Muscle layer of duodenum (tissue), 2 donors: ENCODE results near the gene SNX4.
"Not testable (repeated sequence)": the region's sequence is repeated elsewhere in the genome, so short reads cannot be mapped to it uniquely, and the experiment has no call there.

Experiments used
- H3K27ac ChIP-seq: one replicate; pipeline ENCODE4 v1.7.0; 2013; ENCODE audit warnings: mild to moderate bottlenecking, low read length
- H3K27me3 ChIP-seq: one replicate; pipeline ENCODE4 v1.7.0; 2013; ENCODE audit warnings: low read depth, mild to moderate bottlenecking, control low read depth, low read length
- H3K36me3 ChIP-seq, 2 donors: one replicate each; pipeline ENCODE4 v1.7.0; 2013; ENCODE audit warnings: low read length in 2 of 2, control low read depth in 1 of 2, mild to moderate bottlenecking in 1 of 2; ENCODE audit not compliant: insufficient read depth in 2 of 2, control insufficient read depth in 1 of 2
- H3K4me1 ChIP-seq, 2 donors: one replicate each; pipeline ENCODE4 v1.7.0; 2013; ENCODE audit warnings: low read length in 2 of 2, mild to moderate bottlenecking in 2 of 2, control low read depth in 1 of 2, moderate library complexity in 1 of 2; ENCODE audit not compliant: insufficient read depth in 2 of 2, control insufficient read depth in 1 of 2
- H3K4me3 ChIP-seq, 2 donors: one replicate each; pipeline ENCODE4 v1.7.0; 2013; ENCODE audit warnings: low read length in 2 of 2, low read depth in 1 of 2, mild to moderate bottlenecking in 1 of 2
- H3K9me3 ChIP-seq, 2 donors: one replicate each; pipeline ENCODE4 v1.7.0; 2013; ENCODE audit warnings: low read length in 2 of 2, control low read depth in 1 of 2, mild to moderate bottlenecking in 1 of 2; ENCODE audit not compliant: control insufficient read depth in 1 of 2
- donor health status: healthy.

The SNX4 gene

GRCh38 chr3:125433611-125434041, 86.4 kb downstream of the SNX4 start:
- Histone ChIP-seq H3K27me3 (no peaks in the 10 kb centered on the region), H3K27ac (no peak overlapping the region), H3K4me1 (no peaks in the 10 kb centered on the region), H3K4me3 (no peak overlapping the region), H3K36me3 (no peaks in the 10 kb centered on the region), H3K9me3 (no peaks in the 10 kb centered on the region)

GRCh38 chr3:125433091-125433534, 86.9 kb downstream of the SNX4 start:
- Histone ChIP-seq H3K27ac (no peak overlapping the region), H3K27me3 (no peaks in the 10 kb centered on the region), H3K4me3 (no peak overlapping the region), H3K9me3 (no peaks in the 10 kb centered on the region), H3K4me1 (no peaks in the 10 kb centered on the region), H3K36me3 (no peaks in the 10 kb centered on the region)

DNA sequence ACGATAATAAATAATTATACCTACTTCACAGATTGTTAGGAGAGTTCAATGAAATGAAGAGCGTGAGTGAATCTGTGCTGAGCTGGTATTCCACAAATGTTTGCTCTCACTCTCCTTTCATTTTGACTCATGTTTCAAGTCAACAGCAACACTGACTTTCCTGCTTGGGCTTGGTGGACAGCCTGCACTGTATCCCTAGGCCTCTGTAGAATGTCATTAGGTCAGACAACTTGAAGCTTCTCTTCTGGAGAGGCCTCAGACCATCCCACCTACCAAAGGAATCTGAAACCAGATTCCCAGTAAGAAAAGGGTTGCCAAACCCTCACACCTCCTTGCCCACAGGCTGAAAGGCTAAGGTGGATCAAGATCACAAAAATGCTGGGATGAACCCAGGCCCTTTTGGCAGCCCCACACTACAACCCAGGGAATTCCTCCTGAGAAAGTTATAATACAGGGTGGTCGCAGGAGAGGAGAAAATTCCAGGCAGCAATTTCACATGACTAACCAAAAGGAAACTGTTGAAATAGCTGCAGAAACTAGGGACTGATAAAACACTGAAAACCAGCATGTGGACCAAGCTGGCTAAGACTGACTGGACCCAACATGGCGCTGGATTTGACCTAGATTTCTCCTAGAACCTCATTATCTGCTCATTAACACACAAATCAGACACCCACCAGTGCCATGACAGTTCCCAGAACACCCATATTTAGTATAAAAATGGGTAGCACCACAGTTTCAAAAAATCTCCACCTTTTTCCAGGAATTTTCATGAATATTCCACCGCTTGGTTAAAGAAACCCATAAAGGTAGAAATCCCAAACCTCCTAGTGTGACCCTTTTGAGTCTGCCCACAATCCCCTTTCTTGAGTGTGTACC, 87.9 kb downstream of the SNX4 start:
- Histone ChIP-seq H3K27ac (no peak overlapping the region), H3K36me3 (no peaks in the 10 kb centered on the region), H3K4me1 (no peaks in the 10 kb centered on the region), H3K9me3 (no peaks in the 10 kb centered on the region), H3K27me3 (no peaks in the 10 kb centered on the region), H3K4me3 (no peak overlapping the region)

DNA sequence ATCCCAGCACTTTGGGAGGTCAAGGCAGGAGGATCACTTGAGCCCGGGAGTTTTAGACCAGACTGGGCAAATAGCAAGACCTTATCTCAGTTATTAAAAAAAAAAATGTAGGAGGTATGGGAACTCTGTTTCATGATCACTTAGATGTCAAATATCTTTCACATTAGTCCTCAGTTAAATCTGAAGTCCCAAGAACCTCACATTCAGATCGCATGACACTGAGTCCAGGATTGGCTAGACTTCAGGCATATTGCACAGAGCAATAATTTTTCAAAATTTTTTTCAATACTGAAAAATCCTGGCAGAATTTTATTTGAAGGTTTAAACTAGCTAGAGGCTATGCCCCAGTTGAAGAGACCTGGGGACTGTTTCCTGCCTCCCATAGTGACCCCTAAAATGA, 88.6 kb downstream of the SNX4 start:
- no peaks in the 10 kb centered on the region for H3K27me3 ChIP-seq
- H3K9me3 ChIP-seq = no peaks in the 10 kb centered on the region
- no peak overlapping the region for H3K27ac ChIP-seq
- H3K4me3 ChIP-seq = no peak overlapping the region
- H3K4me1 ChIP-seq = no peaks in the 10 kb centered on the region
- H3K36me3 ChIP-seq = no peaks in the 10 kb centered on the region

DNA sequence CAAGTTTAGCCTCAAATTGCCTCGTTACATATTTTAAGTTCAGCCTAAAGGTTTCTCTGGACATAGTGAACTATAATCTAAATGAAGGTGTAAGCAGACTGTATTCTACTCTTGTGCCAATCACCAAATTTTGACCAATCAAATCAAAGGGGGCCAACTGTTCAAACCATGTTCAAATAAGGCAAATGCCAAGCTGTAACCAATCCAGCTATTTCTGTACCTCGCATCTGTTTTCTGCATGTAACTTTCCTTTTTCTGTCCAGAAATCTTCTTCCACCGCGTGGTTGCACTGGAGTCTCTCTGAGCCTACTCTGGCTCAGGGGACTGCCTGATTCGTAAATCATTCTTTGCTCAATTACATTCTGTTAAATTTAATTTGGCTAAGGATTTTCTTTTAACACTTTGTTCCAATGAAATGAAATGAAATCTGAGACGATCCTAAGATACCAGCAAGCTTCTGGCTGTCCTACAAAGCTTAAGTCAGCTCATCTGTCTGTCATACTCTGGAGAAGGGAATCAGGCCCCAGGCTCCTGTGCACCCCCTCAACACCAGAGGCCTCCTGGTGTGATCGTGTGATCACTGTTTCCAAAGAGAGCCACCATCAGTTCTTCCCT, 91.7 kb downstream of the SNX4 start:
- Histone ChIP-seq H3K9me3 (no peaks in the 10 kb centered on the region), H3K4me3 (no peak overlapping the region), H3K36me3 (no peaks in the 10 kb centered on the region), H3K4me1 (no peaks in the 10 kb centered on the region), H3K27ac (no peak overlapping the region), H3K27me3 (no peaks in the 10 kb centered on the region)

GRCh38 chr3:125418306-125418705, 101.7 kb downstream of the SNX4 start:
- H3K4me3 ChIP-seq = no peak overlapping the region
- no peaks in the 10 kb centered on the region for H3K27me3 ChIP-seq
- H3K27ac ChIP-seq = no peak overlapping the region
- no peaks in the 10 kb centered on the region for H3K9me3 ChIP-seq
- H3K36me3 ChIP-seq = no peaks in the 10 kb centered on the region
- no peaks in the 10 kb centered on the region for H3K4me1 ChIP-seq

DNA sequence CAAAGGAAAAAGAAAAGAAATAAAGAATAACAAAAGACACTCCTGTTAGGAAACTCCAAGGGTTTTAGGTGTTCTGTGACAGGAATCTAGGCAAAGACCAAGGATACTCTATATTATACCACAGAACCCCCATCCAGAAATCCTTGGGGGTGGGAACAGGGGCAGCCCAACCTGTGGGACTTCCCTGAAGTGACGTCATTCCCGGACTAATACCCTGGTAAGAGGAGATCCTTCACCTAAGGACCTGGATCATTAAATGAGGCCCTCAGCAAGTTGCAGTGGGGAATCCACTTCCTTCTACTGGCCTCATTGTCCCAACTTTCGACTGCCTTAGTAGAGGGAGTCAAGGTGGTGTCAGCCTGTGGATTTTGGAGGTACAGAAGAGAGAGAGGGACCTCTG, 103.8 kb downstream of the SNX4 start:
- Histone ChIP-seq H3K4me1 (no peaks in the 10 kb centered on the region), H3K27ac (no peak overlapping the region), H3K27me3 (no peaks in the 10 kb centered on the region), H3K36me3 (no peaks in the 10 kb centered on the region), H3K4me3 (no peak overlapping the region), H3K9me3 (no peaks in the 10 kb centered on the region)

DNA sequence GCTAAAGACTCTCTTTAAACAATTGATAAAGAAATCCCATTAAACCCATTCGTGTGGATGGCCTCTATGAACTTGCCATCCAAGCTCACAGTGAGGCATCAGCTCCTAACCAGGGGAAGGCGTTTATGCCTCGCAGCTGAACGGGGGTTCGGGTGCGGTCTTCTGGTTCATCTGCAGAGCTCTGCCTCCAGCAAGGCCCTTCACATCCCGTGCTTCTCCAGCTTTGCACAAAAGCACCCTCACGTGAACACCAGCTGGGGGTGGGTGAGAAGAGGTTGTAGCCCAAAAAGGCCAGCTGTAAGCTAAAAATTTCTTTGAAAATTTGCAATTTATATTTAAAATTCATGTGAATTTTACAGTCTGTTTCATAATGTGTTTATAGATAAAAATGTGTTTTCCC, 105.3 kb downstream of the SNX4 start:
- Histone ChIP-seq H3K9me3 (no peaks in the 10 kb centered on the region), H3K4me1 (no peaks in the 10 kb centered on the region), H3K36me3 (no peaks in the 10 kb centered on the region), H3K27me3 (no peaks in the 10 kb centered on the region), H3K4me3 (no peak overlapping the region), H3K27ac (no peak overlapping the region)

- no peak overlapping the region for H3K27ac ChIP-seq
- H3K27me3 ChIP-seq = no peaks in the 10 kb centered on the region
- no peaks in the 10 kb centered on the region for H3K36me3 ChIP-seq
- H3K9me3 ChIP-seq = no peaks in the 10 kb centered on the region
- H3K4me3 ChIP-seq = no peak overlapping the region
- no peaks in the 10 kb centered on the region for H3K4me1 ChIP-seq
Measured at GRCh38 chr3:125410922-125411321, 109.1 kb downstream of the SNX4 start.

DNA sequence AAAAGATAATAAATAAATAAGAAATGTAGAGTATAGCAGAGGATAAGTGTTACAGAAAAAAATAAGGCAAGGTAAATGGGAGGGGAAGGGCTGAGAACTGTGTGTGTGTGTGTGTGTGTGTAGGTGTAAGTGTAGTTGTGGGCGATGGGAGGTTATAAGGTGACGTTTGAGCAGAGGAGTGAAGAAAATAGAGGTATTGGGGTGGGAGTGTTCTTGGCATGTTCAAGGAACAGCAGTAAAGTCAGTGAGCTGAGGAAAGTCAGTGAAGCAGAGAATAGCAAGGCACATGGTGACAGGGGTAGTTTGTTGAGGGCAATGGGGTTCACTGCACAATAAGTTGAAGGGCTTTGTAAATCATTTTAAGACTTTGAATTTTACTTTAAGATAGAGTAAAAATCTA, 113.9 kb downstream of the SNX4 start:
- Histone ChIP-seq H3K27ac (no peak overlapping the region), H3K4me3 (no peak overlapping the region), H3K36me3 (no peaks in the 10 kb centered on the region), H3K4me1 (no peaks in the 10 kb centered on the region), H3K9me3 (no peaks in the 10 kb centered on the region), H3K27me3 (no peaks in the 10 kb centered on the region)

DNA sequence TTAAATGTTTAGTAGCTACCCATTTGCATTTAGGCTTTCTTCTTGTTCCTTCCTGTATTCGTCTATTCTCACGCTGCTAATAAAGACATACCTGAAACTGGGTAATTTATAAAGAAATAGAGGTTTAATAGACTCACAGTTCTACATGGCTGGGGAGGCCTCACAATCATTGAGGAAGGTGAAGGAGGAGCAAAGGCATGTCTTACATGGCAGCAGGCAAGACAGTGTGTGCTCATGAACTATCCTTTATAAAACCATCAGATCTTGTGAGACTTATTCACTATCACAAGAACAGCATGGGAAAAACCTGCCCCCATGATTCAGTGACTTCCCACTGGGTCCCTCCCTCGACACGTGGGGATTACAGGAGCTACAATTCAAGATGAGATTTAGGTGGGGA, 114.5 kb downstream of the SNX4 start:
- not testable (repeated sequence) for H3K4me3 ChIP-seq, H3K4me1 ChIP-seq, H3K27me3 ChIP-seq, H3K27ac ChIP-seq, H3K9me3 ChIP-seq, H3K36me3 ChIP-seq
